ENCODE data around the gene PSMB3. TPM values are rescaled to one million over a fixed set of nuclear protein-coding genes. Genes with fewer than 3 reads are reported as not detected.
A peak's percentile ranks its signal among the peaks of the same experiment; 100 is the strongest.
"Not testable (repeated sequence)": the region's sequence is repeated elsewhere in the genome, so short reads cannot be mapped to it uniquely, and the experiment has no call there.

The PSMB3 gene
- polyA plus RNA-seq, 2 of the 4 experiments (the other 2 are of a cell fraction), result 417 to 463 TPM

DNA sequence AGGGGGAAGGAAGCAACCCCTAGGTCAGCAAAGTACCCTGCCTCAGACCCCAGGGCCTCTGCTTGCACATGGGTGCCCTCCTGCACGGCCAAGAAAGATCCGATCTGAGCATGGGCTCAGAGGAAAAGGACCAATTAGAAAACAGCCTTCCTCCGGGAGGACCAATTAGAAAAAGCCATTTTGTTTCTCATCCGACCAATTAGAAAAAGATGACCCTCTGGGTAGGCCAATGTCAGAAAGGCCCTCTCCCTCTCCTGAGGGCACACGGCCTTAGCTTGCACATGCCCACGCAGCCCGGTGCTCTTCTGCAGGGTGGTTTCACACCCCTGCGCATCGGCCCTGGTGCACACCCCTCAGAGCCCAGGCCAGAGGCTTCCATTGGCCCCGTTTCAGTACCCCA lies 27.5 kb upstream of the PSMB3 start:
- FAIRE-seq, result no peak
- Histone ChIP-seq H3K4me3 (no peak overlapping the region), H3K4me2 (no peak overlapping the region), H3K4me1 (peaks cover 12% of the 10 kb centered on the region; the same call in 2 of the 3 replicates), H3K27ac (no peak overlapping the region), H3K9me3 (no peaks in the 10 kb centered on the region)
- ChIA-PET POLR2A (no interaction called here), CTCF (interaction anchor here (1.3 to 12.9 kb wide), 5 partner anchors 10 to 58 kb away, joined by 3 to 102 read pairs (median 4); no protein-coding TSS in a partner anchor)
- 87% methylated on average over 10 of the region's 10 CpGs for whole genome bisulfite sequencing (ENCODE audit: missing lambda C conversion rate)
- no peak for TF ChIP-seq KDM1A (IDR thresholded peaks at IDR 0.05; ENCODE audit: low read depth)
- no peak for TF ChIP-seq RCOR1 (IDR thresholded peaks at IDR 0.05; ENCODE audit: low read depth, low read length)
- no peak for TF ChIP-seq JUNB (IDR thresholded peaks at IDR 0.05)
- TF ChIP-seq ZFP36 (IDR thresholded peaks at IDR 0.05; ENCODE audit: borderline replicate concordance, partially characterized antibody), result no peak
- TF ChIP-seq GATA3 (IDR thresholded peaks at IDR 0.05; ENCODE audit: borderline replicate concordance), result no peak
- TF ChIP-seq CHD2 (IDR thresholded peaks at IDR 0.05; ENCODE audit: low read length, partially characterized antibody), result no peak
- TF ChIP-seq, protein P1, sequence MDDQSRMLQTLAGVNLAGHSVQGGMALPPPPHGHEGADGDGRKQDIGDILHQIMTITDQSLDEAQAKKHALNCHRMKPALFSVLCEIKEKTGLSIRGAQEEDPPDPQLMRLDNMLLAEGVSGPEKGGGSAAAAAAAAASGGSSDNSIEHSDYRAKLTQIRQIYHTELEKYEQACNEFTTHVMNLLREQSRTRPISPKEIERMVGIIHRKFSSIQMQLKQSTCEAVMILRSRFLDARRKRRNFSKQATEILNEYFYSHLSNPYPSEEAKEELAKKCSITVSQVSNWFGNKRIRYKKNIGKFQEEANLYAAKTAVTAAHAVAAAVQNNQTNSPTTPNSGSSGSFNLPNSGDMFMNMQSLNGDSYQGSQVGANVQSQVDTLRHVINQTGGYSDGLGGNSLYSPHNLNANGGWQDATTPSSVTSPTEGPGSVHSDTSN (IDR thresholded peaks at IDR 0.05), result no peak
- no peak for TF ChIP-seq HOXA7 (CRISPR knock-in tag; IDR thresholded peaks at IDR 0.05)
- TF ChIP-seq, protein P2, sequence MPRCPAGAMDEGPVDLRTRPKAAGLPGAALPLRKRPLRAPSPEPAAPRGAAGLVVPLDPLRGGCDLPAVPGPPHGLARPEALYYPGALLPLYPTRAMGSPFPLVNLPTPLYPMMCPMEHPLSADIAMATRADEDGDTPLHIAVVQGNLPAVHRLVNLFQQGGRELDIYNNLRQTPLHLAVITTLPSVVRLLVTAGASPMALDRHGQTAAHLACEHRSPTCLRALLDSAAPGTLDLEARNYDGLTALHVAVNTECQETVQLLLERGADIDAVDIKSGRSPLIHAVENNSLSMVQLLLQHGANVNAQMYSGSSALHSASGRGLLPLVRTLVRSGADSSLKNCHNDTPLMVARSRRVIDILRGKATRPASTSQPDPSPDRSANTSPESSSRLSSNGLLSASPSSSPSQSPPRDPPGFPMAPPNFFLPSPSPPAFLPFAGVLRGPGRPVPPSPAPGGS (IDR thresholded peaks at IDR 0.05), result no peak
- TF ChIP-seq, protein P3, sequence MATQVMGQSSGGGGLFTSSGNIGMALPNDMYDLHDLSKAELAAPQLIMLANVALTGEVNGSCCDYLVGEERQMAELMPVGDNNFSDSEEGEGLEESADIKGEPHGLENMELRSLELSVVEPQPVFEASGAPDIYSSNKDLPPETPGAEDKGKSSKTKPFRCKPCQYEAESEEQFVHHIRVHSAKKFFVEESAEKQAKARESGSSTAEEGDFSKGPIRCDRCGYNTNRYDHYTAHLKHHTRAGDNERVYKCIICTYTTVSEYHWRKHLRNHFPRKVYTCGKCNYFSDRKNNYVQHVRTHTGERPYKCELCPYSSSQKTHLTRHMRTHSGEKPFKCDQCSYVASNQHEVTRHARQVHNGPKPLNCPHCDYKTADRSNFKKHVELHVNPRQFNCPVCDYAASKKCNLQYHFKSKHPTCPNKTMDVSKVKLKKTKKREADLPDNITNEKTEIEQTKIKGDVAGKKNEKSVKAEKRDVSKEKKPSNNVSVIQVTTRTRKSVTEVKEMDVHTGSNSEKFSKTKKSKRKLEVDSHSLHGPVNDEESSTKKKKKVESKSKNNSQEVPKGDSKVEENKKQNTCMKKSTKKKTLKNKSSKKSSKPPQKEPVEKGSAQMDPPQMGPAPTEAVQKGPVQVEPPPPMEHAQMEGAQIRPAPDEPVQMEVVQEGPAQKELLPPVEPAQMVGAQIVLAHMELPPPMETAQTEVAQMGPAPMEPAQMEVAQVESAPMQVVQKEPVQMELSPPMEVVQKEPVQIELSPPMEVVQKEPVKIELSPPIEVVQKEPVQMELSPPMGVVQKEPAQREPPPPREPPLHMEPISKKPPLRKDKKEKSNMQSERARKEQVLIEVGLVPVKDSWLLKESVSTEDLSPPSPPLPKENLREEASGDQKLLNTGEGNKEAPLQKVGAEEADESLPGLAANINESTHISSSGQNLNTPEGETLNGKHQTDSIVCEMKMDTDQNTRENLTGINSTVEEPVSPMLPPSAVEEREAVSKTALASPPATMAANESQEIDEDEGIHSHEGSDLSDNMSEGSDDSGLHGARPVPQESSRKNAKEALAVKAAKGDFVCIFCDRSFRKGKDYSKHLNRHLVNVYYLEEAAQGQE (IDR thresholded peaks at IDR 0.05), result no peak
- no peak for TF ChIP-seq NR3C1 (IDR thresholded peaks at IDR 0.05)
- TF ChIP-seq, protein P4, sequence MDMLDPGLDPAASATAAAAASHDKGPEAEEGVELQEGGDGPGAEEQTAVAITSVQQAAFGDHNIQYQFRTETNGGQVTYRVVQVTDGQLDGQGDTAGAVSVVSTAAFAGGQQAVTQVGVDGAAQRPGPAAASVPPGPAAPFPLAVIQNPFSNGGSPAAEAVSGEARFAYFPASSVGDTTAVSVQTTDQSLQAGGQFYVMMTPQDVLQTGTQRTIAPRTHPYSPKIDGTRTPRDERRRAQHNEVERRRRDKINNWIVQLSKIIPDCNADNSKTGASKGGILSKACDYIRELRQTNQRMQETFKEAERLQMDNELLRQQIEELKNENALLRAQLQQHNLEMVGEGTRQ (IDR thresholded peaks at IDR 0.05), result no peak
- peak in 1 of 2 experiments; percentile 9; a peak in 2 of 6 replicates for ATAC-seq
- DNase-seq (ENCODE audit: low read depth in 1 of 2, low spot score in 1 of 2), result no peak

DNA sequence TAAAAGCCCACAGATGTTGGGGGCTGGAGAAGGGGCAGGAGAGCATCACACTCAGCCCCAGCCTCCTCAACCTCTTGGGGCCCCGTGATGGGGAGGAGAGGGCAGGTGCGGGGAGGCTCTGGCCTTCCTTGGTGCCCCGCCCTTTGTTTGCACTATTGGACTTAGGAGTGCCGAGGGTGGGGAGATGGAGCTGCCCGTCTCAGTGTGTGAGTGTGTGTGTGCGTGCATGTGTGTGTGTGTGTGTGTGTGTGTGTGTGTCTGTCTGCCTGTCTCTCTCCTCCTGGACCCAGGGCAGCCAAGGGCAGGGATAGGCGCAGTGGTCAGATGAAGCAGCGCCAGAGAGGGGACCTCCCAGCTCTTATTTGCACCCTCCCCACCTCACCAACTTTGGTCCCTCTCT lies 26.4 kb upstream of the PSMB3 start:
- H3K27ac ChIP-seq, POLR2A ChIA-PET, H3K4me3 ChIP-seq, FAIRE-seq, H3K4me2 ChIP-seq, ATAC-seq, H3K9me3 ChIP-seq: not testable (repeated sequence)
- WGBS (ENCODE audit: missing lambda C conversion rate), result 50% methylated on average over 8 of the region's 8 CpGs
- peak in 1 of 2 experiments; percentile 66 for DNase-seq (ENCODE audit: low read depth in 1 of 2, low spot score in 1 of 2)
- peaks cover 14% of the 10 kb centered on the region for H3K4me1 ChIP-seq
- CTCF ChIA-PET, result interaction anchor here (1.1 to 2.0 kb wide), 5 partner anchors 9 to 58 kb away, joined by 3 to 14 read pairs (median 4); no protein-coding TSS in a partner anchor

DNA sequence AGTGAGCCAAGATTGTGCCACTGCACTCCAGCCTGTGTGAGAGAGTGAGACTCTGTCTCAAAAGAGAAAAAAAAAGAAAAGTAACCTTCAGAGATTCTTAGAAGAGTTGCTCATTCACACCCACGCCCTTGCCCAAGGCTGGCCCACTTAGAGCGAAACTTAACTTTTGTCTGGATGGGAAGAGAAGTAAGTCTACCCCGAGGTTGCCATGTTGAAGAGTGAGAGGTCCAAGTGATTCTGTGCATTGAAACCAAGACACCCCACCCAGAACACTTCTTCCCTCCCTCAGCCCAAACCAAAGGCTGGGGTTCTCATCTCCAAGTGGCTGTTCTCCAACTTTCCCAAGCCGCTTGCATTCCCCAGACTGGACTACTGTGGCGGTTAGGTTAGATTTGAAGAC lies 24.8 kb upstream of the PSMB3 start:
- 93% methylated on average over 5 of the region's 5 CpGs for WGBS (ENCODE audit: missing lambda C conversion rate)
- no peak for ATAC-seq

More for the DNA sequence above, 24.8 kb upstream of the PSMB3 start:
- no peak for TF ChIP-seq MYC (IDR thresholded peaks at IDR 0.05; ENCODE audit: borderline replicate concordance, low read length)
- TF ChIP-seq, protein P4 (IDR thresholded peaks at IDR 0.05), result no peak
- TF ChIP-seq EP300 (IDR thresholded peaks at IDR 0.05), result no peak
- no peak for TF ChIP-seq TP53 (CRISPR knock-in tag; IDR thresholded peaks at IDR 0.05)
- Histone ChIP-seq H3K27ac (no peak overlapping the region), H3K9me3 (no peaks in the 10 kb centered on the region), H3K4me3 (no peak overlapping the region), H3K4me1 (peaks cover 27% of the 10 kb centered on the region), H3K4me2 (no peak overlapping the region)
- FAIRE-seq (no peak), DNase-seq (ENCODE audit: low read depth in 1 of 2, low spot score in 1 of 2) (no peak)
- CTCF ChIA-PET, result interaction anchor here (0.6 to 5.6 kb wide), 12 partner anchors 8 to 425 kb away, joined by 3 to 56 read pairs (median 4); partner anchors contain the start of genes EPOP and PSMB3
- POLR2A ChIA-PET, result no interaction called here

All from A549 (cell line).